Panc1 (cell line): ENCODE data around the gene HOXB3. TPM values are rescaled to one million over a fixed set of nuclear protein-coding genes. Genes with fewer than 3 reads are reported as not detected.

Experiments
- ATAC-seq: fragments of 200-7000 bp; cut with Tn5 transposase; 2 replicates; pipeline ENCODE4 v1.9.1; 2020; ENCODE audit warnings: mild to moderate bottlenecking, moderate library complexity
- BruUV-seq: library from RNA; stranded (reverse); fragments of 400-500 nt; replicated peaks from 2 replicates; lab custom pipeline; 2021; lab: Mats Ljungman, UMichigan
- CTCF ChIA-PET: fragments of 300-600 bp; sonication (Branson Sonifier 250); formaldehyde crosslinking; loops from one replicate; lab custom pipeline; 2022; ENCODE audit warnings: antibody characterized with exemption; lab: Charles Lee
- POLR2A ChIA-PET: fragments of 300-600 bp; sonication (Branson Sonifier 250); formaldehyde crosslinking; loops from one replicate; lab custom pipeline; 2022; ENCODE audit warnings: antibody characterized with exemption; lab: Charles Lee
- DNase-seq: peaks from one replicate; pipeline ENCODE4 v3.0.0-alpha.2; 2010; ENCODE audit warnings: low read depth, low spot score
- H3K27ac ChIP-seq: 2 replicates; pipeline ENCODE4 v1.5.1; 2011; ENCODE audit warnings: mild to moderate bottlenecking, low read length, inconsistent platforms
- H3K27me3 ChIP-seq: fragments of 200-500 bp; sonication (Bioruptor generic); 2 replicates; pipeline ENCODE4 v1.6.0; 2014; ENCODE audit warnings: low read length, inconsistent platforms; ENCODE audit not compliant: control insufficient read depth, insufficient read depth
- H3K36me3 ChIP-seq: fragments of 200-500 bp; sonication (Bioruptor generic); 2 replicates; pipeline ENCODE4 v1.5.1; 2014; ENCODE audit warnings: inconsistent platforms, mild to moderate bottlenecking, low read length, moderate library complexity; ENCODE audit not compliant: control insufficient read depth, insufficient read depth
- H3K4me1 ChIP-seq: 2 replicates; pipeline ENCODE4 v1.5.1; 2011; ENCODE audit warnings: inconsistent platforms, mild to moderate bottlenecking, low read length, moderate library complexity; ENCODE audit not compliant: control insufficient read depth, insufficient read depth
- H3K4me3 ChIP-seq, 2 experiments: 2 replicates each; pipeline ENCODE4 v1.5.1; 2011 to 2012; ENCODE audit warnings: low read depth in 2 of 2, low read length in 2 of 2, mild to moderate bottlenecking in 2 of 2, inconsistent platforms in 1 of 2, moderate library complexity in 1 of 2
- H3K9me3 ChIP-seq: fragments of 200-500 bp; sonication (Bioruptor generic); 2 replicates; pipeline ENCODE4 v1.5.1; 2014; ENCODE audit warnings: low read depth, mild to moderate bottlenecking, inconsistent platforms, low read length, moderate library complexity; ENCODE audit not compliant: control insufficient read depth, insufficient read depth
- CTCF ChIP-seq: fragments of 450-650 bp; IDR thresholded peaks from 2 replicates; pipeline ENCODE4 v1.5.1; 2017; ENCODE audit warnings: mild to moderate bottlenecking
- POLR2AphosphoS5 ChIP-seq: IDR thresholded peaks from 2 replicates; pipeline ENCODE4 v1.6.1; 2012; ENCODE audit warnings: mild to moderate bottlenecking, low read depth, low read length, moderate library complexity
- REST ChIP-seq, 2 experiments: IDR thresholded peaks; 2 replicates each; pipeline ENCODE4 v1.6.1; 2011 to 2012; ENCODE audit warnings: low read depth in 2 of 2, control low read depth in 1 of 2, low read length in 1 of 2, mild to moderate bottlenecking in 1 of 2, moderate library complexity in 1 of 2; ENCODE audit not compliant: insufficient read depth in 1 of 2
- SIN3A ChIP-seq: IDR thresholded peaks from 2 replicates; pipeline ENCODE4 v1.6.1; 2012; ENCODE audit warnings: low read depth, mild to moderate bottlenecking, low read length, moderate library complexity, borderline replicate concordance; ENCODE audit not compliant: insufficient read depth
- TCF7L2 ChIP-seq: IDR thresholded peaks from 2 replicates; pipeline ENCODE4 v1.6.1; 2011; ENCODE audit warnings: mild to moderate bottlenecking, low read depth, low read length, inconsistent platforms
- in situ Hi-C: cut with HindIII; loops from 2 replicates; pipeline ENCODE4 v1.10.0; 2016; ENCODE audit warnings: low sequenced_read_pairs, low pct_unique_long_range_greater_than_20kb
- intact Hi-C: fragments of 100-400 bp; cut with micrococcal nuclease; formaldehyde crosslinking; loops from one replicate; pipeline ENCODE4 v1.10.0; 2022; ENCODE audit not compliant: unreplicated experiment
- total RNA-seq: library from RNA; stranded (reverse); gene quantifications from one replicate; pipeline ENCODE4 v1.2.1, GENCODE V29; 2021; ENCODE audit not compliant: unreplicated experiment

The HOXB3 gene
- total RNA-seq, 1 experiment from 2014 or later: 127 TPM

GRCh38 chr17:48527547-48527932 lies 62.5 kb downstream of the HOXB3 start:
- DNase-seq: no peak
- ChIA-PET POLR2A (no interaction called here), CTCF (no interaction called here)
- no peaks in the 10 kb centered on the region for H3K9me3 ChIP-seq
- no peak for ATAC-seq
- no peak overlapping the region for H3K4me3 ChIP-seq
- in situ Hi-C loops (no loop called here), intact Hi-C loops (no loop called here)
- no peak overlapping the region for H3K27ac ChIP-seq
- no peak for TF ChIP-seq SIN3A
- no peak for TF ChIP-seq CTCF
- no peak for TF ChIP-seq REST (IDR thresholded peaks at IDR 0.05; ENCODE audit: insufficient read depth in 1 of 2, low read depth in 2 of 2, low read length in 1 of 2)
- no peak for TF ChIP-seq TCF7L2
- TF ChIP-seq POLR2AphosphoS5: no peak
- H3K4me1 ChIP-seq: peaks cover 3% of the 10 kb centered on the region; the same call in 1 of the 2 replicates
- H3K27me3 ChIP-seq: no peaks in the 10 kb centered on the region
- BruUV-seq: no TSS peak
- H3K36me3 ChIP-seq: no peaks in the 10 kb centered on the region

- intact Hi-C loops: no loop called here
- H3K4me3 ChIP-seq: no peak overlapping the region
- no peak overlapping the region for H3K27ac ChIP-seq
- H3K9me3 ChIP-seq: no peaks in the 10 kb centered on the region
- ChIA-PET CTCF (no interaction called here), POLR2A (no interaction called here)
- in situ Hi-C loops: no loop called here
- peaks cover 9% of the 10 kb centered on the region; the same call in 1 of the 2 replicates for H3K4me1 ChIP-seq
- no peaks in the 10 kb centered on the region for H3K27me3 ChIP-seq
- ATAC-seq (no peak), DNase-seq (no peak)
- no peaks in the 10 kb centered on the region for H3K36me3 ChIP-seq
- no TSS peak for BruUV-seq
- TF ChIP-seq TCF7L2: no peak
These were observed 63.2 kb downstream of the HOXB3 start for GRCh38 chr17:48526608-48527546.

- Histone ChIP-seq H3K27me3 (no peaks in the 10 kb centered on the region), H3K4me3 (no peak overlapping the region), H3K27ac (0 out of 2 replicates have a peak overlapping the region, but pooled peaks have one; percentile 10), H3K4me1 (peaks cover 17% of the 10 kb centered on the region), H3K9me3 (no peaks in the 10 kb centered on the region), H3K36me3 (no peaks in the 10 kb centered on the region)
- no TSS peak for BruUV-seq
- intact Hi-C loops (no loop called here), in situ Hi-C loops (no loop called here)
- ATAC-seq (no peak), DNase-seq (no peak)
- ChIA-PET POLR2A (no interaction called here), CTCF (interaction anchor here (1.0 kb wide), 1 partner anchor 17 kb away, joined by 3 read pairs; no protein-coding TSS in a partner anchor)
- TF ChIP-seq CTCF (no peak), SIN3A (no peak), REST (IDR thresholded peaks at IDR 0.05; ENCODE audit: insufficient read depth in 1 of 2, low read depth in 2 of 2, low read length in 1 of 2) (no peak), POLR2AphosphoS5 (no peak), TCF7L2 (no peak)
These were observed 67.0 kb downstream of the HOXB3 start for GRCh38 chr17:48523010-48523409.
